ENCODE results near the gene FADD. TPM values are rescaled to one million over a fixed set of nuclear protein-coding genes. Genes with fewer than 3 reads are reported as not detected.

FADD gene
- polyA plus RNA-seq, 1 donor (not counting 4 experiments of a cell fraction or from before 2014, with no cell fraction given) = 33.7 TPM

DNA sequence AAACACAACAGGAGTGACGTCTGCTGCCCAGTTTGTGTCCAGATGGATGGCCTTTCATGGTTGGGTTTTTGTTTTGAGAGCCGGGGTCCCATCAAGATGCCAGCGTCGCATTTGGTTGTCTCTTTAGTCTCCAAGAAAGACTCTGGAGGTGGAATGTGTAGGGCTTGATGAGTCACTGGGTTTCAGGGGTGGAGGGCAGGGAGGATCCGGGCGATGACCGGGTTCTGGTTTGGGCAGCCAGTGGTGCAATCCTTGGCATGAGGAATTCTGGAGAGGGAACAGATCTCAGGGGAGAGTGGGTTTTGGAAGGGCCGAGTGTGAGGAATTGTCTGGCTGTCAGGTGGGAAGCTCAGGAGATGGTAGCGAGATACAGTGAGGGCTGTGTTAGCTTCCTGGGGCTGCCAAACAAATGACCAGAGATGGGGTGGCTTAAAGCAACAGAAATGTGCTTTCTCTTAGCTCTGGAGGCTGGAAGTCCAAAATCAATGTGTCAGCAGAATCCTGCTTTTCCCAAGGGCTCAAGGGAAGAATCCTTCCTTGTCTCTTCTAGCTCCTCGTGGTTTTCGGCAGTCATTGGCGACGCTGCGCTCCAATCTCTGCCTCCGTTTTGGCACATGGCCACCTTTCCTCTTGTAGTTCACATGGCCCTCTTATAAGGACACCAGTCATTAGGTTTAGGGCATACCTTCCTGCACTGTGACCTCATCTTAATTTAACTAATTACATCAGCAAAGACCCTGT is 41.0 kb downstream of the FADD start:
- H3K9me1 ChIP-seq (ENCODE audit: control insufficient read depth, extremely low read depth, insufficient read depth, low read length) = no peaks in the 10 kb centered on the region
- no peak for TF ChIP-seq CTCF (optimal IDR thresholded peaks at IDR 0.05 in 1 of 3, IDR thresholded peaks at IDR 0.05 in 1 of 3, conservative IDR thresholded peaks at IDR 0.05 in 1 of 3; ENCODE audit: extremely low read depth in 1 of 3, insufficient read depth in 2 of 3, low read length in 3 of 3)
- no peak for TF ChIP-seq EZH2 (IDR thresholded peaks at IDR 0.05; ENCODE audit: low read length)
- no peaks in the 10 kb centered on the region for H3K79me2 ChIP-seq (ENCODE audit: control insufficient read depth, insufficient read depth, low read length)
- H3K27ac ChIP-seq (ENCODE audit: control insufficient read depth, insufficient read depth, low read length) = no peak overlapping the region
- H3K36me3 ChIP-seq (ENCODE audit: control insufficient read depth in 2 of 2, extremely low read depth in 1 of 2, insufficient read depth in 2 of 2, low read length in 2 of 2) = no peaks in the 10 kb centered on the region
- DNase-seq (ENCODE audit: low read depth, low spot score) (no peak), FAIRE-seq (no peak)
- dilution Hi-C loops (cut with MboI; ENCODE audit: extremely low pct_ligation_motif_present, low sequenced_read_pairs) = no loop called here
- no peak overlapping the region for H3K4me3 ChIP-seq (ENCODE audit: control insufficient read depth in 2 of 3, extremely low read depth in 1 of 3, insufficient read depth in 2 of 3, low read depth in 1 of 3, low read length in 3 of 3)
- no peak overlapping the region for H2AFZ ChIP-seq (ENCODE audit: control insufficient read depth, low read length)
- H3K4me1 ChIP-seq (ENCODE audit: control insufficient read depth, extremely low read depth, insufficient read depth, low read length) = no peaks in the 10 kb centered on the region
- no peak overlapping the region for H3K9ac ChIP-seq (ENCODE audit: control insufficient read depth, extremely low read depth, insufficient read depth, low read length)
- H3K27me3 ChIP-seq (ENCODE audit: control insufficient read depth, extremely low read depth, insufficient read depth, low read length) = peaks cover 5% of the 10 kb centered on the region
- no peaks in the 10 kb centered on the region for H3K9me3 ChIP-seq (ENCODE audit: control insufficient read depth, low read depth, low read length)
- no peak overlapping the region for H3K4me2 ChIP-seq (ENCODE audit: control insufficient read depth, extremely low read depth, insufficient read depth, low read depth, low read length)
- H4K20me1 ChIP-seq (ENCODE audit: control insufficient read depth, extremely low read depth, insufficient read depth, low read length) = no peaks in the 10 kb centered on the region

DNA sequence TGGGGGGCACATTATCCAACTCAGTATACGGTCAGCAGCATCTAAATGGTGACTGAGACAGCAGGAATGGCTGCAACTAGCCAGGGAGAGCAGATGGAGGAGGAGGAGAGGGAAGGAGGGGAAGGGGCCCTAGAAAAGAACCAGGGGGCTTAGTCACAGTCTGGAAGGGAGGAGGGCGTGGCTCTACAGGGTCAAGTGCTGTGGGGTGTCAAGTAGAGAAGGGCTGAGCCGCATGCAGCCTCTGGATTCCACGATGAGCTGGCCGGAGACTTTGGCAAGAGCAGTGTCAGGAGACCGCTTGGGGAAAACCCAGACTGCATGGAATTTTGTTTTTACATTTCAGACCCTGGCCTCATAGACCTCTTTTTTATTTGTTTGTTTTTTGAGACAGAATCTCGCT is 41.6 kb downstream of the FADD start:
- Histone ChIP-seq H3K27ac (ENCODE audit: control insufficient read depth, insufficient read depth, low read length) (no peak overlapping the region), H4K20me1 (ENCODE audit: control insufficient read depth, extremely low read depth, insufficient read depth, low read length) (no peaks in the 10 kb centered on the region), H3K9ac (ENCODE audit: control insufficient read depth, extremely low read depth, insufficient read depth, low read length) (no peak overlapping the region), H2AFZ (ENCODE audit: control insufficient read depth, low read length) (no peak overlapping the region), H3K4me1 (ENCODE audit: control insufficient read depth, extremely low read depth, insufficient read depth, low read length) (no peaks in the 10 kb centered on the region), H3K4me2 (ENCODE audit: control insufficient read depth, extremely low read depth, insufficient read depth, low read depth, low read length) (no peak overlapping the region), H3K9me1 (ENCODE audit: control insufficient read depth, extremely low read depth, insufficient read depth, low read length) (no peaks in the 10 kb centered on the region), H3K4me3 (ENCODE audit: control insufficient read depth in 2 of 3, extremely low read depth in 1 of 3, insufficient read depth in 2 of 3, low read depth in 1 of 3, low read length in 3 of 3) (no peak overlapping the region), H3K79me2 (ENCODE audit: control insufficient read depth, insufficient read depth, low read length) (no peaks in the 10 kb centered on the region), H3K27me3 (ENCODE audit: control insufficient read depth, extremely low read depth, insufficient read depth, low read length) (peaks cover 7% of the 10 kb centered on the region), H3K36me3 (ENCODE audit: control insufficient read depth in 2 of 2, extremely low read depth in 1 of 2, insufficient read depth in 2 of 2, low read length in 2 of 2) (no peaks in the 10 kb centered on the region), H3K9me3 (ENCODE audit: control insufficient read depth, low read depth, low read length) (no peaks in the 10 kb centered on the region)
- no peak for DNase-seq (ENCODE audit: low read depth, low spot score)
- FAIRE-seq = no peak
- TF ChIP-seq CTCF (optimal IDR thresholded peaks at IDR 0.05 in 1 of 3, IDR thresholded peaks at IDR 0.05 in 1 of 3, conservative IDR thresholded peaks at IDR 0.05 in 1 of 3; ENCODE audit: extremely low read depth in 1 of 3, insufficient read depth in 2 of 3, low read length in 3 of 3) (no peak), EZH2 (IDR thresholded peaks at IDR 0.05; ENCODE audit: low read length) (no peak)
- dilution Hi-C loops (cut with MboI; ENCODE audit: extremely low pct_ligation_motif_present, low sequenced_read_pairs) = no loop called here

Measured in keratinocyte (primary cell).